Measurements from ENCODE around the gene ATP1A1.

ATP1A1 gene

GRCh38 chr1:116365353-116365780 lies 7.7 kb upstream of the ATP1A1 start:
- DNase-seq (ENCODE audit: low read depth): no peak
- TF ChIP-seq, protein P1, sequence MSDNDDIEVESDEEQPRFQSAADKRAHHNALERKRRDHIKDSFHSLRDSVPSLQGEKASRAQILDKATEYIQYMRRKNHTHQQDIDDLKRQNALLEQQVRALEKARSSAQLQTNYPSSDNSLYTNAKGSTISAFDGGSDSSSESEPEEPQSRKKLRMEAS (IDR thresholded peaks at IDR 0.05; ENCODE audit: low read depth, low read length): no peak
- no peak for TF ChIP-seq POLR2A (IDR thresholded peaks at IDR 0.05; ENCODE audit: extremely low read depth, insufficient read length)
- no peak overlapping the region for H3K4me3 ChIP-seq (ENCODE audit: low read depth, low read length)

- no peak for DNase-seq (ENCODE audit: low read depth)
- TF ChIP-seq MYC (IDR thresholded peaks at IDR 0.05; ENCODE audit: low read depth, low read length) (no peak), POLR2A (IDR thresholded peaks at IDR 0.05; ENCODE audit: extremely low read depth, insufficient read length) (no peak)
- TF ChIP-seq, protein P1 (IDR thresholded peaks at IDR 0.05; ENCODE audit: low read depth, low read length): no peak
- TF ChIP-seq, protein P2, sequence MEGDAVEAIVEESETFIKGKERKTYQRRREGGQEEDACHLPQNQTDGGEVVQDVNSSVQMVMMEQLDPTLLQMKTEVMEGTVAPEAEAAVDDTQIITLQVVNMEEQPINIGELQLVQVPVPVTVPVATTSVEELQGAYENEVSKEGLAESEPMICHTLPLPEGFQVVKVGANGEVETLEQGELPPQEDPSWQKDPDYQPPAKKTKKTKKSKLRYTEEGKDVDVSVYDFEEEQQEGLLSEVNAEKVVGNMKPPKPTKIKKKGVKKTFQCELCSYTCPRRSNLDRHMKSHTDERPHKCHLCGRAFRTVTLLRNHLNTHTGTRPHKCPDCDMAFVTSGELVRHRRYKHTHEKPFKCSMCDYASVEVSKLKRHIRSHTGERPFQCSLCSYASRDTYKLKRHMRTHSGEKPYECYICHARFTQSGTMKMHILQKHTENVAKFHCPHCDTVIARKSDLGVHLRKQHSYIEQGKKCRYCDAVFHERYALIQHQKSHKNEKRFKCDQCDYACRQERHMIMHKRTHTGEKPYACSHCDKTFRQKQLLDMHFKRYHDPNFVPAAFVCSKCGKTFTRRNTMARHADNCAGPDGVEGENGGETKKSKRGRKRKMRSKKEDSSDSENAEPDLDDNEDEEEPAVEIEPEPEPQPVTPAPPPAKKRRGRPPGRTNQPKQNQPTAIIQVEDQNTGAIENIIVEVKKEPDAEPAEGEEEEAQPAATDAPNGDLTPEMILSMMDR (IDR thresholded peaks at IDR 0.05; ENCODE audit: low read depth, low read length): no peak
- no peak overlapping the region for H3K4me3 ChIP-seq (ENCODE audit: low read depth, low read length)
Observed at GRCh38 chr1:116365857-116366256, 7.2 kb upstream of the ATP1A1 start.

- TF ChIP-seq MYC (IDR thresholded peaks at IDR 0.05; ENCODE audit: low read depth, low read length): no peak
- TF ChIP-seq, protein P2 (IDR thresholded peaks at IDR 0.05; ENCODE audit: low read depth, low read length): no peak
- TF ChIP-seq, protein P1 (IDR thresholded peaks at IDR 0.05; ENCODE audit: low read depth, low read length): no peak
- no peak for TF ChIP-seq POLR2A (IDR thresholded peaks at IDR 0.05; ENCODE audit: extremely low read depth, insufficient read length)
- no peak for DNase-seq (ENCODE audit: low read depth)
- no peak overlapping the region for H3K4me3 ChIP-seq (ENCODE audit: low read depth, low read length)
Observed at GRCh38 chr1:116367256-116367945, 5.6 kb upstream of the ATP1A1 start.

DNA sequence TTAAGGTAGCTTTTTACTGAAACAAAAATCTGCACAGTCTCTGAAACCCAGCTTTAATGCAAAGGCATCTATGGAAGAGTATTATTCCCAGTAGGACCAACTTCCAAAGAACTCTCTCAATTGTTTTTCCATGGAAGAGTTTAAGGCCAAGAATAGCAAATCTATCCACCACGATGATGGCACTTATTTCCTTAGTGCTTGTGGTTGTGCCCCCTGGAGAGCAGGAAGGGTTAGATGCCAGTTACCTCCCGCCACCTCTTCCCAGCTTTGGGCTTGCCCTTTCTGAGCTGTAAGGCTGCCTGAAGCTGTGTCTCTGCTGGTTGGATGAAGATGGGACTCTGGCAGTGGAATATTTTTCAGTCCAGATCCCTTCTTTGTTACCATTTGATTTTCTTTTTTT lies 4.8 kb upstream of the ATP1A1 start:
- TF ChIP-seq, protein P1 (IDR thresholded peaks at IDR 0.05; ENCODE audit: low read depth, low read length): no peak
- TF ChIP-seq POLR2A (IDR thresholded peaks at IDR 0.05; ENCODE audit: extremely low read depth, insufficient read length): no peak
- no peak for TF ChIP-seq MYC (IDR thresholded peaks at IDR 0.05; ENCODE audit: low read depth, low read length)
- TF ChIP-seq, protein P2 (IDR thresholded peaks at IDR 0.05; ENCODE audit: low read depth, low read length): no peak
- DNase-seq (ENCODE audit: low read depth): no peak
- H3K4me3 ChIP-seq (ENCODE audit: low read depth, low read length): no peak overlapping the region

DNA sequence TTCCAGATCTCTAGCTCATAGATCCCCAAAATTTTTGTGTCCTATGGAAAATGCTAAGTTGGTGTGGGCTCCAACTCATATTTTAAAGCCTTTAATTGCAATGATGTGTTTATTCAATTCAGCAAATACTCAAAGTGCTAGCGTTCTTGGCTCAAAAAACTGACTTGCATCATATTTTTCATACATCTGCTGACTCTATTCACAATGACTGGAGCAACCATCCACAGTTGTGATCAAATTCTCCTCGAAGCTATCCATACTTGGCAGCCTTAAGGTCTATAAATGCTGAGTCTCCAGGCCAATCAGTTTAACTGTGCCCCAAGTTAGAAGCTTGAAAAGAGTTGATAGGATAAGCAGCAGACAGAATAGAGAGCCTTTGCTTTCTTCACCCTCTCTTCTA lies 2.9 kb upstream of the ATP1A1 start:
- DNase-seq (ENCODE audit: low read depth): no peak
- TF ChIP-seq, protein P2 (IDR thresholded peaks at IDR 0.05; ENCODE audit: low read depth, low read length): no peak
- no peak overlapping the region for H3K4me3 ChIP-seq (ENCODE audit: low read depth, low read length)

GRCh38 chr1:116371752-116372151 lies 1.3 kb upstream of the ATP1A1 start:
- TF ChIP-seq POLR2A (IDR thresholded peaks at IDR 0.05; ENCODE audit: extremely low read depth, insufficient read length) (no peak), MYC (IDR thresholded peaks at IDR 0.05; ENCODE audit: low read depth, low read length) (no peak)
- TF ChIP-seq, protein P1 (IDR thresholded peaks at IDR 0.05; ENCODE audit: low read depth, low read length): no peak
- TF ChIP-seq, protein P2 (IDR thresholded peaks at IDR 0.05; ENCODE audit: low read depth, low read length): no peak
- DNase-seq (ENCODE audit: low read depth): no peak
- H3K4me3 ChIP-seq (ENCODE audit: low read depth, low read length): no peak overlapping the region
